ENCODE data around the gene DAND5. TPM values are rescaled to one million over a fixed set of nuclear protein-coding genes. Genes with fewer than 3 reads are reported as not detected.

The DAND5 gene
- total and polyA plus RNA-seq, 10 of the 15 experiments (the other 5 are each of a cell fraction or from before 2014, with no cell fraction given) = 0.06 to 0.15 (median 0.12) TPM; not detected in 5

DNA sequence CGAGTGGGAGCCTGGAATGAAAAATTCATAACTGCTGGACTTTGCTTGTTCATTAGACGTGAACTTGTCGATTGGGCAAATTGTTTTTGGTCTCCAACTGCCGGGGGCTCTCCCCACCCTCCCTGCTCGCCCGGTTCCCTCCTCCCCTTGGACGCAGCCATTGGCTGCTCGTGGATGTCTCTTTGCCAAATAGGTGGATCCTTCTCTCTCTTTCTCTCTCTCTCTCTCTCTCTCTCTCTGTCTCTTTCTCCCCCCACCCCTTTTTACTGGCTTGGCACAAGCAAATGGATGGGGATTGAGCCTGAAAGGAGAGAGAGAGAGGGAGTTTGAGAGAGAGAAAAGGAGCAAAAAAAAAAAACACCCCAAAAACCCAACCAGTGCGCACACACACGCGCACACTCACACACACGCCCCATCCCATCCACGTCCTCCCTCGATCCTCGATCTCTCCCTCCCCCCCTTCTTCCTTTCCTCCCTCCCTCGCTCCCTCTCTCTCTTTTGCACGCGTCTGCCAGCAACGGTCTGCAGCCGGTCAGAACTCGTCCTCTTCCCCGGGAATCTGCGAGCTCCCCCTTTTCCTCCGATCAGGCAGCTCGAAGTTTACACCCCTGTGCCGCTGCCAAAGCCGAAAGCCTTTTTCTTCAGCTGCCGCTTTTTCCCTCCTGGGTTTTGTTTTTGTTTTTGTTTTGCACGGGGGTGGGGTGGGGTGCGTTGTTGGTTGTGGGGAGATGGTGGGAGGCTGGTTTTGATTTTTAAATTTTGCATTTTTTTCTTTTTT, 53.7 kb downstream of the DAND5 start (continued):
- TF ChIP-seq, protein P1, sequence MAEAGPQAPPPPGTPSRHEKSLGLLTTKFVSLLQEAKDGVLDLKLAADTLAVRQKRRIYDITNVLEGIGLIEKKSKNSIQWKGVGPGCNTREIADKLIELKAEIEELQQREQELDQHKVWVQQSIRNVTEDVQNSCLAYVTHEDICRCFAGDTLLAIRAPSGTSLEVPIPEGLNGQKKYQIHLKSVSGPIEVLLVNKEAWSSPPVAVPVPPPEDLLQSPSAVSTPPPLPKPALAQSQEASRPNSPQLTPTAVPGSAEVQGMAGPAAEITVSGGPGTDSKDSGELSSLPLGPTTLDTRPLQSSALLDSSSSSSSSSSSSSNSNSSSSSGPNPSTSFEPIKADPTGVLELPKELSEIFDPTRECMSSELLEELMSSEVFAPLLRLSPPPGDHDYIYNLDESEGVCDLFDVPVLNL (IDR thresholded peaks at IDR 0.05; ENCODE audit: low read depth, low read length) = no peak
- TF ChIP-seq CREM (IDR thresholded peaks at IDR 0.05; ENCODE audit: low read depth) = no peak
- TF ChIP-seq, protein P2, sequence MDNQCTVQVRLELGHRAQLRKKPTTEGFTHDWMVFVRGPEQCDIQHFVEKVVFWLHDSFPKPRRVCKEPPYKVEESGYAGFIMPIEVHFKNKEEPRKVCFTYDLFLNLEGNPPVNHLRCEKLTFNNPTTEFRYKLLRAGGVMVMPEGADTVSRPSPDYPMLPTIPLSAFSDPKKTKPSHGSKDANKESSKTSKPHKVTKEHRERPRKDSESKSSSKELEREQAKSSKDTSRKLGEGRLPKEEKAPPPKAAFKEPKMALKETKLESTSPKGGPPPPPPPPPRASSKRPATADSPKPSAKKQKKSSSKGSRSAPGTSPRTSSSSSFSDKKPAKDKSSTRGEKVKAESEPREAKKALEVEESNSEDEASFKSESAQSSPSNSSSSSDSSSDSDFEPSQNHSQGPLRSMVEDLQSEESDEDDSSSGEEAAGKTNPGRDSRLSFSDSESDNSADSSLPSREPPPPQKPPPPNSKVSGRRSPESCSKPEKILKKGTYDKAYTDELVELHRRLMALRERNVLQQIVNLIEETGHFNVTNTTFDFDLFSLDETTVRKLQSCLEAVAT (IDR thresholded peaks at IDR 0.05) = peak; percentile 96
- no peak for TF ChIP-seq ZNF24 (IDR thresholded peaks at IDR 0.05)

DNA sequence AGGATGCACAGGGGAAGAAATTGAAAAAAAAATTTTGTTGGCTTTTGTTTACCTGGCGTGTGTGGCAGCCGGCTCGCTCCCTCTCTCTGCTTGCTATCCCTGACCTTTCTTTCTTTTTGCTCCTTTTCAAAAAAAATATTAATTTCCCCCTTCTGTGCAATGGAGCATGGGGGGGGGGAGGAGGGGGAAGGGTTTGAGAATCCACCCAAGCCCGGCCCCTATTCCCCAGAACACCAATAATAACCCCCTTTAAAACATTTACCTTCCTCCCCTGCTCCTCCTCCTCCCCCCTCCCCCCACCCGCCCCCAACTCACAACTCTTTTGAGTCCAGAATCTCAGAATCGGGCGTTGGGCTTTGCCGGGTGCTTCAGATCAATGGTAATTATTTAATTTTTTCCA, 54.3 kb downstream of the DAND5 start:
- RAD21 ChIA-PET (ENCODE audit: unreplicated experiment) = no interaction called here
- Histone ChIP-seq H2AFZ (ENCODE audit: control insufficient read depth, low read depth, low read length) (no peak overlapping the region), H3K4me1 (ENCODE audit: control insufficient read depth, insufficient read depth, low read length) (peaks cover 16% of the 10 kb centered on the region), H3K36me3 (ENCODE audit: control insufficient read depth in 2 of 2, insufficient read depth in 2 of 2, low read length in 1 of 2) (no peaks in the 10 kb centered on the region), H3K4me2 (ENCODE audit: control insufficient read depth, insufficient read depth) (peak overlapping the region; percentile 39), H3K27ac (ENCODE audit: control insufficient read depth, insufficient read depth) (no peak overlapping the region), H3K9me3 (replicated peaks; ENCODE audit: control insufficient read depth, insufficient read depth, low read length) (no peaks in the 10 kb centered on the region), H3K79me2 (ENCODE audit: control insufficient read depth, insufficient read depth, low read length) (no peaks in the 10 kb centered on the region), H3K9ac (ENCODE audit: control insufficient read depth, insufficient read depth, low read length) (no peak overlapping the region; the same call in 1 of the 2 replicates), H4K20me1 (ENCODE audit: control insufficient read depth, insufficient read depth) (no peaks in the 10 kb centered on the region), H3K27me3 (replicated peaks in 1 of 2; ENCODE audit: control insufficient read depth in 2 of 2, insufficient read depth in 2 of 2, low read length in 1 of 2) (peaks cover 9 to 17% of the 10 kb centered on the region in 2 experiments), H3K4me3 (peak overlapping the region; percentile 62)
- no TSS peak for BruUV-seq (replicated peaks)
- intact Hi-C loops (cut with micrococcal nuclease; ENCODE audit: unreplicated experiment) = no loop called here
- CTCF ChIA-PET = interaction anchor here (0.6 to 2.4 kb wide), 5 partner anchors 10 to 981 kb away, joined by 3 to 7 read pairs (median 4); no protein-coding TSS in a partner anchor
- WGBS (ENCODE audit: insufficient coverage, insufficient replicate concordance, low lambda C conversion rate, missing lambda C conversion rate) = no CpG with 5 or more reads among the region's 8 CpGs
- no peak for FAIRE-seq
- in situ Hi-C loops (cut with MboI) = no loop called here
- no peak for ATAC-seq
- DNase-seq (ENCODE audit: low read depth, low spot score) = no peak
- SMC1A ChIA-PET (ENCODE audit: uncharacterized antibody, unreplicated experiment) = interaction anchor here (0.6 kb wide), 1 partner anchor 522 kb away, joined by 3 read pairs; no protein-coding TSS in a partner anchor
- POLR2A ChIA-PET = interaction anchor here (0.7 kb wide), 2 partner anchors 70 to 189 kb away, joined by 4 to 8 read pairs; no protein-coding TSS in a partner anchor
- no peak for TF ChIP-seq STAT1 (conservative IDR thresholded peaks at IDR 0.05)
- no peak for TF ChIP-seq ATF7 (IDR thresholded peaks at IDR 0.05; ENCODE audit: low read depth)
- TF ChIP-seq BMI1 (IDR thresholded peaks at IDR 0.05; ENCODE audit: borderline replicate concordance) = no peak
- TF ChIP-seq NBN (IDR thresholded peaks at IDR 0.05) = no peak
- TF ChIP-seq, protein P3, sequence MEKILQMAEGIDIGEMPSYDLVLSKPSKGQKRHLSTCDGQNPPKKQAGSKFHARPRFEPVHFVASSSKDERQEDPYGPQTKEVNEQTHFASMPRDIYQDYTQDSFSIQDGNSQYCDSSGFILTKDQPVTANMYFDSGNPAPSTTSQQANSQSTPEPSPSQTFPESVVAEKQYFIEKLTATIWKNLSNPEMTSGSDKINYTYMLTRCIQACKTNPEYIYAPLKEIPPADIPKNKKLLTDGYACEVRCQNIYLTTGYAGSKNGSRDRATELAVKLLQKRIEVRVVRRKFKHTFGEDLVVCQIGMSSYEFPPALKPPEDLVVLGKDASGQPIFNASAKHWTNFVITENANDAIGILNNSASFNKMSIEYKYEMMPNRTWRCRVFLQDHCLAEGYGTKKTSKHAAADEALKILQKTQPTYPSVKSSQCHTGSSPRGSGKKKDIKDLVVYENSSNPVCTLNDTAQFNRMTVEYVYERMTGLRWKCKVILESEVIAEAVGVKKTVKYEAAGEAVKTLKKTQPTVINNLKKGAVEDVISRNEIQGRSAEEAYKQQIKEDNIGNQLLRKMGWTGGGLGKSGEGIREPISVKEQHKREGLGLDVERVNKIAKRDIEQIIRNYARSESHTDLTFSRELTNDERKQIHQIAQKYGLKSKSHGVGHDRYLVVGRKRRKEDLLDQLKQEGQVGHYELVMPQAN (conservative IDR thresholded peaks at IDR 0.05) = no peak
- TF ChIP-seq, protein P4, sequence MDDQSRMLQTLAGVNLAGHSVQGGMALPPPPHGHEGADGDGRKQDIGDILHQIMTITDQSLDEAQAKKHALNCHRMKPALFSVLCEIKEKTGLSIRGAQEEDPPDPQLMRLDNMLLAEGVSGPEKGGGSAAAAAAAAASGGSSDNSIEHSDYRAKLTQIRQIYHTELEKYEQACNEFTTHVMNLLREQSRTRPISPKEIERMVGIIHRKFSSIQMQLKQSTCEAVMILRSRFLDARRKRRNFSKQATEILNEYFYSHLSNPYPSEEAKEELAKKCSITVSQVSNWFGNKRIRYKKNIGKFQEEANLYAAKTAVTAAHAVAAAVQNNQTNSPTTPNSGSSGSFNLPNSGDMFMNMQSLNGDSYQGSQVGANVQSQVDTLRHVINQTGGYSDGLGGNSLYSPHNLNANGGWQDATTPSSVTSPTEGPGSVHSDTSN (IDR thresholded peaks at IDR 0.05; ENCODE audit: insufficient replicate concordance, low read depth, low read length) = no peak
- no peak for TF ChIP-seq MEF2A (IDR thresholded peaks at IDR 0.05; ENCODE audit: insufficient read depth, low read depth, low read length)
- no peak for TF ChIP-seq NRF1 (conservative IDR thresholded peaks at IDR 0.05; ENCODE audit: low read depth, low read length)
- TF ChIP-seq MYC (IDR thresholded peaks at IDR 0.05; ENCODE audit: insufficient read depth, insufficient read length, insufficient replicate concordance, low read length, severe bottlenecking) = no peak
- no peak for TF ChIP-seq CREB1 (IDR thresholded peaks at IDR 0.05; ENCODE audit: low read depth)
- no peak for TF ChIP-seq MTA2 (IDR thresholded peaks at IDR 0.05; ENCODE audit: low read depth)
- TF ChIP-seq BRCA1 (IDR thresholded peaks at IDR 0.05; ENCODE audit: low read depth, low read length) = no peak

Data from GM12878 (cell line).